HepG2 (cell line): ENCODE data around the gene TPRG1L. TPM values are rescaled to one million over a fixed set of nuclear protein-coding genes. Genes with fewer than 3 reads are reported as not detected.

Experiments
- CSRNP2 ChIP-seq: sonication (generic); formaldehyde crosslinking; conservative IDR thresholded peaks from 2 replicates; pipeline ENCODE4 v1.8.0; 2022; ENCODE audit warnings: low read depth, missing genetic modification reagents
- FOXP1 ChIP-seq, 2 experiments: fragments of 450-650 bp in 1 of 2; IDR thresholded peaks; 2 replicates each; pipeline ENCODE4 v1.6.1; 2017 to 2018; ENCODE audit warnings: antibody characterized with exemption in 1 of 2
- JDP2 ChIP-seq: sonication (generic); formaldehyde crosslinking; IDR thresholded peaks from 2 replicates; pipeline ENCODE4 v1.8.1; 2022; ENCODE audit warnings: missing genetic modification reagents, borderline replicate concordance
- KLF9 ChIP-seq: IDR thresholded peaks from 2 replicates; pipeline ENCODE4 v1.6.1; 2016; ENCODE audit warnings: low read depth
- LCORL ChIP-seq, 2 experiments: fragments of 450-650 bp in 1 of 2; sonication (generic) in 1 of 2; formaldehyde crosslinking in 1 of 2; IDR thresholded peaks; 2 replicates each; pipeline versions ENCODE4 v1.5.0 to v1.6.1; 2017 to 2020; ENCODE audit warnings: antibody characterized with exemption in 1 of 2, missing genetic modification reagents in 1 of 2
- NAIF1 ChIP-seq: sonication (generic); formaldehyde crosslinking; IDR thresholded peaks from 2 replicates; pipeline ENCODE4 v1.5.0; 2020; ENCODE audit warnings: mild to moderate bottlenecking, missing genetic modification reagents, borderline replicate concordance
- PHF21A ChIP-seq: sonication (generic); formaldehyde crosslinking; IDR thresholded peaks from 2 replicates; pipeline ENCODE4 v1.5.0; 2020; ENCODE audit warnings: mild to moderate bottlenecking, missing genetic modification reagents
- POGK ChIP-seq: sonication (generic); formaldehyde crosslinking; conservative IDR thresholded peaks from 2 replicates; pipeline ENCODE4 v1.8.0; 2022; ENCODE audit warnings: mild to moderate bottlenecking, moderate library complexity, missing genetic modification reagents
- RBM39 ChIP-seq: fragments of 200-400 bp; formaldehyde crosslinking; IDR thresholded peaks from one replicate; pipeline ENCODE4 v1.6.1; 2018; ENCODE audit warnings: antibody characterized with exemption, mild to moderate bottlenecking, low read depth, low read length; ENCODE audit not compliant: poor library complexity, severe bottlenecking
- YEATS2 ChIP-seq: sonication (generic); formaldehyde crosslinking; IDR thresholded peaks from 2 replicates; pipeline ENCODE4 v1.4.0; 2020; ENCODE audit warnings: missing genetic modification reagents, borderline replicate concordance
- ZBTB3 ChIP-seq: sonication (generic); formaldehyde crosslinking; IDR thresholded peaks from 2 replicates; pipeline ENCODE4 v1.4.0; 2020; ENCODE audit warnings: low read depth, mild to moderate bottlenecking, moderate library complexity, missing genetic modification reagents, borderline replicate concordance
- ZKSCAN1 ChIP-seq: fragments of 150-350 bp; IDR thresholded peaks from 2 replicates; pipeline ENCODE4 v1.6.1; 2014; ENCODE audit warnings: low read length
- ZNF121 ChIP-seq: sonication (generic); formaldehyde crosslinking; IDR thresholded peaks from 2 replicates; pipeline ENCODE4 v1.5.0; 2020; ENCODE audit warnings: mild to moderate bottlenecking, missing genetic modification reagents
- ZNF20 ChIP-seq: sonication (generic); formaldehyde crosslinking; IDR thresholded peaks from 2 replicates; pipeline ENCODE4 v1.4.0; 2020; ENCODE audit warnings: mild to moderate bottlenecking, moderate library complexity, missing genetic modification reagents
- ZNF646 ChIP-seq: sonication (generic); formaldehyde crosslinking; IDR thresholded peaks from 2 replicates; pipeline ENCODE4 v1.9.0; 2021; ENCODE audit warnings: mild to moderate bottlenecking, missing genetic modification reagents
- ZNF704 ChIP-seq: sonication (generic); formaldehyde crosslinking; IDR thresholded peaks from 2 replicates; pipeline ENCODE4 v1.8.1; 2023; ENCODE audit warnings: mild to moderate bottlenecking, inconsistent platforms, moderate library complexity, missing genetic modification reagents, borderline replicate concordance
- ZZZ3 ChIP-seq: sonication (generic); formaldehyde crosslinking; IDR thresholded peaks from 2 replicates; pipeline ENCODE4 v1.4.0; 2020; ENCODE audit warnings: missing genetic modification reagents, mild to moderate bottlenecking, borderline replicate concordance
- polyA plus RNA-seq, 8 experiments: library from polyadenylated mRNA; depleted of rRNA in 3 of 8; stranded (reverse) in 7 of 8; unstranded in 1 of 8; fragments of >200 nt; fragmentation: Illumina TruSeq in 4 of 8; extraction: Trizol in 4 of 8; gene quantifications; 2 replicates each; pipeline versions ENCODE4 v1.2.1 to v1.2.3, GENCODE V29; 2011 to 2016; ENCODE audit warnings: low read depth in 4 of 8, missing spikeins in 1 of 8, mixed read lengths in 1 of 8; ENCODE audit not compliant: insufficient read depth in 1 of 8
- total RNA-seq, 5 experiments: library from RNA; depleted of rRNA; stranded (reverse); fragments of >200 nt; fragmentation: Illumina TruSeq; extraction: Trizol; gene quantifications; 2 replicates each; pipeline ENCODE4 v1.2.3, GENCODE V29; 2016; ENCODE audit warnings: low read depth in 1 of 5

The TPRG1L gene
- total and polyA plus RNA-seq, 2 of the 13 experiments (the other 11 are each of a cell fraction or from before 2014, with no cell fraction given), result 21.3 to 37.4 TPM

GRCh38 chr1:3604997-3605823, 19.6 kb upstream of the TPRG1L start (continued):
- no peak for TF ChIP-seq POGK (CRISPR knock-in tag)
- TF ChIP-seq ZNF121 (CRISPR knock-in tag), result no peak
- no peak for TF ChIP-seq YEATS2 (CRISPR knock-in tag)
- no peak for TF ChIP-seq ZNF704 (CRISPR knock-in tag)
- TF ChIP-seq ZNF646, result peak; percentile 48; the same call in 1 of the 2 replicates
- no peak for TF ChIP-seq JDP2 (CRISPR knock-in tag)
- TF ChIP-seq ZNF20 (CRISPR knock-in tag), result no peak
- TF ChIP-seq ZZZ3 (CRISPR knock-in tag), result no peak
- 0 out of 2 replicates have a peak, but pooled peaks have one; percentile 15 for TF ChIP-seq FOXP1 (IDR thresholded peaks at IDR 0.05)
- TF ChIP-seq FOXP1 (CRISPR knock-in tag; IDR thresholded peaks at IDR 0.05), result no peak
- no peak for TF ChIP-seq NAIF1
- TF ChIP-seq ZBTB3, result no peak
- TF ChIP-seq KLF9 (CRISPR knock-in tag), result no peak
- peak; percentile 23; the same call in 1 of the 2 replicates for TF ChIP-seq LCORL (IDR thresholded peaks at IDR 0.05)
- TF ChIP-seq LCORL (CRISPR knock-in tag; IDR thresholded peaks at IDR 0.05), result no peak
- TF ChIP-seq CSRNP2 (CRISPR knock-in tag), result no peak
- no peak for TF ChIP-seq ZKSCAN1
- no peak for TF ChIP-seq RBM39
- no peak for TF ChIP-seq PHF21A
